ENCODE data around the gene MPEG1. TPM values are rescaled to one million over a fixed set of nuclear protein-coding genes. Genes with fewer than 3 reads are reported as not detected.
A peak's percentile ranks its signal among the peaks of the same experiment; 100 is the strongest.

Gene MPEG1
- total and polyA plus RNA-seq, 8 donors, result 1.4 to 18.4 (median 5.3) TPM; not detected in 1

DNA sequence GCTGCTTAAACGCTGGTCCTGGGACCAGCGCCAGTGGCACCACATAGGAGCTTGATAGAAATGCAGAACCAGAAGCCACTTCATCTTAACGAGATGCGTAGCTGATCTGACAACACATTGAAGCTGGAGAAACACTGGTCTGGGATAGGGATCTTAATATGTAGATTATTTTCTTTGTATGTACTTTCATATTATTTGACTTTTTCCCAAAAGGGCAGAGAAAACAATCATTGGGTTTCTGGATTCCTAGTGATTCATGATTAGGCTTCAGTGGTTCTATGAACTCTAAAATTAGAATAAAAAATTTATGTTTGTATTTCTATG lies 12.3 kb downstream of the MPEG1 start:
- WGBS, 5 donors, result 26 to 77% (median 64%) methylated on average over 4 of the region's 4 CpGs
- TF ChIP-seq EP300 (IDR thresholded peaks at IDR 0.05) (no peak), POLR2AphosphoS5 (IDR thresholded peaks at IDR 0.05) (no peak), POLR2A (IDR thresholded peaks at IDR 0.05) (no peak)
- TF ChIP-seq, protein P1, sequence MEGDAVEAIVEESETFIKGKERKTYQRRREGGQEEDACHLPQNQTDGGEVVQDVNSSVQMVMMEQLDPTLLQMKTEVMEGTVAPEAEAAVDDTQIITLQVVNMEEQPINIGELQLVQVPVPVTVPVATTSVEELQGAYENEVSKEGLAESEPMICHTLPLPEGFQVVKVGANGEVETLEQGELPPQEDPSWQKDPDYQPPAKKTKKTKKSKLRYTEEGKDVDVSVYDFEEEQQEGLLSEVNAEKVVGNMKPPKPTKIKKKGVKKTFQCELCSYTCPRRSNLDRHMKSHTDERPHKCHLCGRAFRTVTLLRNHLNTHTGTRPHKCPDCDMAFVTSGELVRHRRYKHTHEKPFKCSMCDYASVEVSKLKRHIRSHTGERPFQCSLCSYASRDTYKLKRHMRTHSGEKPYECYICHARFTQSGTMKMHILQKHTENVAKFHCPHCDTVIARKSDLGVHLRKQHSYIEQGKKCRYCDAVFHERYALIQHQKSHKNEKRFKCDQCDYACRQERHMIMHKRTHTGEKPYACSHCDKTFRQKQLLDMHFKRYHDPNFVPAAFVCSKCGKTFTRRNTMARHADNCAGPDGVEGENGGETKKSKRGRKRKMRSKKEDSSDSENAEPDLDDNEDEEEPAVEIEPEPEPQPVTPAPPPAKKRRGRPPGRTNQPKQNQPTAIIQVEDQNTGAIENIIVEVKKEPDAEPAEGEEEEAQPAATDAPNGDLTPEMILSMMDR (IDR thresholded peaks at IDR 0.05), result no peak
- H3K9me3 ChIP-seq, result no peaks in the 10 kb centered on the region
- intact Hi-C loops (cut with DNase I; ENCODE audit: low total_unique reads), result no loop called here
- no peak overlapping the region for H3K4me3 ChIP-seq
- DNase-seq, result no peak
- peaks cover 14 to 75% (median 57%) of the 10 kb centered on the region in 4 donors for H3K36me3 ChIP-seq
- peaks cover 11 to 41% (median 25%) of the 10 kb centered on the region in 4 donors for H3K4me1 ChIP-seq
- peak overlapping the region in 1 of 5 donors; percentile 7 for H3K27ac ChIP-seq
- H3K27me3 ChIP-seq, result no peaks in the 10 kb centered on the region

DNA sequence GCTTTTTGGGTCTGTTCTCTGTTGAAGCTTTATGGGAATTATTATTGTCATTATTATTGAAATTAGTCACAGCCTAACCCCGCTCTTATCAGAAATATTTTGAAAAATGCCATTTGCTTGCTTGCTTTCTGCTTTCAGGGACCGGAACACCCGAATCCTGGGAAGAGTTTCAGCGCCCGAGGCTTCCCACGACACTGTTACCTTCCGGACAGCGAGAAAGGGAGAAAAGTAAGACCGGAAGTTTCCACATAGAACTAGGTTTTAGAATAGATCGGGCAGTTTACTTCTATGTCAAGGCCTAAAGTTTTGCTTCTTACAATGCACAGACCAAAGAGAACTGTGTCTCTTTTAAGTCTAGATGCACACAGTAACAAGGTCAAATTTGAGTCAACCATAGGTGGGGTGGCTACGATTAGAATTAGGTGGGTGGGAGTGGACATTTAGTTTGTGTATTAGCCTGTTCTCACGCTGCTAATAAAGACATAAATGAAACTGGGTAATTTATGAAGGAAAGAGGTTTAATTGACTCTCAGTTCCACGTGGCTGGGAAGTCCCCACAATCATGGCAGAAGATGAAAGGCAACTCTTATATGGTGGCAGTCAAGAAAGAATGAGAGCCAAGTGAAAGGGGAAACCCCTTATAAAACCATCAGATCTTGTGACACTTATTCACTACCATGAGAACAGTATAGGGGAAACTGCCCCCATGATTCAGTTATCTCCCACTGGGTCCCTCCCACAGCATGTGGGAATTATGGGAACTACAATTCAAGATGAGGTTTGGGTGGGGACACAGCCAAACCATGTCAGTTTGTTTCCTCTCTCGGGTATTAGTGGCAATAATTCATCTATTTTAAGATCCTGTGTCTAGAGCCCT lies 12.9 kb downstream of the MPEG1 start:
- Histone ChIP-seq H3K4me3 (no peak overlapping the region), H3K27me3 (no peaks in the 10 kb centered on the region), H3K36me3 (peaks cover 8 to 75% (median 57%) of the 10 kb centered on the region in 4 donors), H3K27ac (peak overlapping the region in 2 of 5 donors; percentile 7 to 20), H3K4me1 (peaks cover 11 to 43% (median 25%) of the 10 kb centered on the region in 4 donors), H3K9me3 (no peaks in the 10 kb centered on the region)
- intact Hi-C loops (cut with DNase I; ENCODE audit: low total_unique reads), result no loop called here
- 75 to 81% (median 80%) methylated on average over 14 of the region's 14 CpGs for WGBS, 5 donors
- TF ChIP-seq POLR2A (IDR thresholded peaks at IDR 0.05) (no peak), EP300 (IDR thresholded peaks at IDR 0.05) (no peak), POLR2AphosphoS5 (IDR thresholded peaks at IDR 0.05) (no peak)
- TF ChIP-seq, protein P1 (IDR thresholded peaks at IDR 0.05), result no peak
- no peak for DNase-seq

DNA sequence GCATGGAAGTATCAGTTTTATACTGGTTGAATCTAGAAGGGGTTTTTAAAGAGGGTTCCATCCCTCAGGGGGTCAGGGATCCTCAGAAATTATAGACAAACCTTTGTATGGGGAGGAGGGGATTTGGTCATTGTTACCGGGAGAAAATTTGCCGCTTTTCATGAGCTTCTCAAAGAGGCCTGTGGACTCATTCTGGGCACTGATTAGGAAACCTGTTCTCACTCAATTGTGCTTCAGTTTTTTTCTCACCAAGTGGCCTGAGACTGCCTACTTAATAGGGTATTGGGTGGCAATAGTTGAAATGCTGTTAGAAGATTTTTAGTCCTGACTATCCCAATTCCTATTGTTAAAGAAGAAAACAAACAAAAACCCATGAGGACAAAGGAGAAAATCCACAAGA lies 14.0 kb downstream of the MPEG1 start:
- H3K36me3 ChIP-seq, result peaks cover 6 to 76% (median 59%) of the 10 kb centered on the region in 4 donors
- WGBS, 5 donors, result 86 to 93% (median 91%) methylated on average over 2 of the region's 2 CpGs
- DNase-seq, result no peak
- no peak for TF ChIP-seq POLR2AphosphoS5 (IDR thresholded peaks at IDR 0.05)
- TF ChIP-seq, protein P1 (IDR thresholded peaks at IDR 0.05), result no peak
- no peak for TF ChIP-seq POLR2A (IDR thresholded peaks at IDR 0.05)
- no peak overlapping the region for H3K4me3 ChIP-seq
- no peaks in the 10 kb centered on the region for H3K27me3 ChIP-seq
- no peaks in the 10 kb centered on the region for H3K9me3 ChIP-seq
- peak overlapping the region in 3 of 5 donors; percentile 7 to 26 (median 25) for H3K27ac ChIP-seq
- intact Hi-C loops (cut with DNase I; ENCODE audit: low total_unique reads), result no loop called here
- H3K4me1 ChIP-seq, result peaks cover 11 to 43% (median 25%) of the 10 kb centered on the region in 4 donors

DNA sequence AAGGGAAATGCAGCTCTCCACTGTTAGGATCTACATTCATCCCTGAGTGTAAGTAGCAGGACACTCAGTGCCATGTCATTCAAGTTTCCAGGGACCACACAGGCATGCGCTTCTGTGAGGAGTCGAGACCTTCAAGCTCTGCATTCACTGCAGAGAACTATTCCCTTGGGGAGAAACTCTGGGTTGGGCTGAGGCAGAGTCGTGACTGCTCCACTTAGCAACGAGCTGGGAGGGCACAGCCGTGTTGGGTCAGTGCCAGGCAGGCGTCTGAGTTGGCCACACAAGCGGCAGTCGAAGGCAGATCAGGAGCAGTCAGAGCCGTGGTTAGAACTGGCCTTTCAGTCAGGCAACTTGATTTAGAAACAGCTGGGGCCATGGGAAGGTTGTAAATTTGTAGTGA lies 14.7 kb downstream of the MPEG1 start:
- DNase-seq, result peak; percentile 83 to 92
- H3K27me3 ChIP-seq, result no peaks in the 10 kb centered on the region
- peak overlapping the region in 3 of 5 donors; percentile 7 to 26 (median 25) for H3K27ac ChIP-seq
- WGBS, 5 donors, result 6 to 17% (median 10%) methylated on average over 7 to 9 of the region's 9 CpGs
- intact Hi-C loops (cut with DNase I; ENCODE audit: low total_unique reads), result no loop called here
- peaks cover 6 to 77% (median 63%) of the 10 kb centered on the region in 4 donors for H3K36me3 ChIP-seq
- H3K9me3 ChIP-seq, result no peaks in the 10 kb centered on the region
- no peak for TF ChIP-seq EP300 (IDR thresholded peaks at IDR 0.05)
- TF ChIP-seq POLR2AphosphoS5 (IDR thresholded peaks at IDR 0.05), result peak in 1 of 3 donors; percentile 28
- no peak overlapping the region for H3K4me3 ChIP-seq
- H3K4me1 ChIP-seq, result peaks cover 11 to 43% (median 25%) of the 10 kb centered on the region in 4 donors

DNA sequence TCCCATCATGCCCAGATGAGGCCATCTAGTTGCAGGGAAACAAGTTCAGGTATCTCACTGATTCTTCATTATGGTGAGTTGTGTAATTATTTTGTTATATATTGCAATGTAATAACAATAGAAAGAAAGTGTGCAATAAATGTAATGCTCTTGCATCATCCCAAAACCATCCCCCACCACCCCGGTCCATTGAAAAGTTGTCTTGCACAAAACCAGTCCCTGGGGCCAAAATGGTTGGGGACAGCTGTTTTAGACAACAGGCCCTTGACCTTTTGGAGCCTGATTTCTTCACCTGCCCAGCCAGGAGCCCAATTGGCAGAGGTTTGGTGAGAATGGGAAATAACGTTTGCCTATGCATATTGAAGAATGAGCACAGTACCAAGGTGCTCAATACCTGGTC lies 15.9 kb downstream of the MPEG1 start:
- intact Hi-C loops (cut with DNase I; ENCODE audit: low total_unique reads), result no loop called here
- WGBS, 5 donors, result 77 to 90% (median 86%) methylated on average over 2 of the region's 2 CpGs

More for the DNA sequence above, 15.9 kb downstream of the MPEG1 start:
- no peak for DNase-seq
- Histone ChIP-seq H3K27ac (no peak overlapping the region), H3K4me1 (peaks cover 11 to 43% (median 25%) of the 10 kb centered on the region in 4 donors), H3K36me3 (peaks cover 12 to 80% (median 69%) of the 10 kb centered on the region in 4 donors), H3K27me3 (no peaks in the 10 kb centered on the region), H3K4me3 (no peak overlapping the region), H3K9me3 (no peaks in the 10 kb centered on the region)
- no peak for TF ChIP-seq POLR2AphosphoS5 (IDR thresholded peaks at IDR 0.05)
- TF ChIP-seq EP300 (IDR thresholded peaks at IDR 0.05), result no peak
- TF ChIP-seq POLR2A (IDR thresholded peaks at IDR 0.05), result no peak
- TF ChIP-seq, protein P1 (IDR thresholded peaks at IDR 0.05), result no peak
